OCI-LY3 (cell line): ENCODE data around the gene PARD3.

Source experiments
- H2AFZ ChIP-seq: fragments of 200-600, 300-600 bp; shearing (Covaris generic); 2 replicates; pipeline ENCODE4 v1.6.0; 2014; ENCODE audit warnings: antibody characterized with exemption, low read depth, low read length
- H3K27ac ChIP-seq: fragments of 200-600, 300-600 bp; sonication (generic); 2 replicates; pipeline ENCODE4 v1.5.1; 2014; ENCODE audit warnings: mild to moderate bottlenecking, low read length, moderate library complexity, mixed read lengths
- H3K27me3 ChIP-seq: fragments of 200-600, 300-600 bp; sonication (generic); 2 replicates; pipeline ENCODE4 v1.6.1; 2014; ENCODE audit warnings: low read depth, low read length, mixed read lengths
- H3K36me3 ChIP-seq: fragments of 200-600, 300-600 bp; sonication (generic); replicated peaks from 2 replicates; pipeline ENCODE3; 2014; ENCODE audit warnings: low read depth, low read length, mixed read lengths
- H3K4me1 ChIP-seq: fragments of 300-600, 200-600 bp; sonication (generic); 2 replicates; pipeline ENCODE4 v1.6.1; 2014; ENCODE audit warnings: low read length, mixed read lengths
- H3K4me2 ChIP-seq: fragments of 200-600, 300-600 bp; sonication (generic); 2 replicates; pipeline ENCODE4 v1.6.1; 2014; ENCODE audit warnings: low read length, mixed read lengths
- H3K4me3 ChIP-seq: fragments of 300-600, 200-600 bp; sonication (generic); 2 replicates; pipeline ENCODE4 v1.5.1; 2014; ENCODE audit warnings: antibody characterized with exemption, mild to moderate bottlenecking, low read length, moderate library complexity
- H3K79me2 ChIP-seq: fragments of 300-600, 200-600 bp; shearing (Covaris generic); 2 replicates; pipeline ENCODE4 v1.6.1; 2014; ENCODE audit warnings: mild to moderate bottlenecking, low read length, mixed read lengths
- H3K9ac ChIP-seq: fragments of 300-600, 200-600 bp; shearing (Covaris generic); 2 replicates; pipeline ENCODE4 v1.6.0; 2014; ENCODE audit warnings: mild to moderate bottlenecking, low read length, moderate library complexity
- H3K9me3 ChIP-seq: fragments of 200-600, 300-600 bp; shearing (Covaris generic); 2 replicates; pipeline ENCODE4 v1.6.1; 2014; ENCODE audit warnings: low read length, mixed read lengths; ENCODE audit not compliant: insufficient read depth
- H4K20me1 ChIP-seq: fragments of 200-600, 300-600 bp; sonication (generic); 2 replicates; pipeline ENCODE4 v1.6.1; 2016; ENCODE audit warnings: low read length, mixed read lengths; ENCODE audit not compliant: insufficient read depth
- CTCF ChIP-seq: fragments of 200-600, 300-600 bp; sonication (generic); IDR thresholded peaks from 2 replicates; pipeline ENCODE4 v1.5.1; 2014; ENCODE audit warnings: antibody characterized with exemption, low read length, low read depth
- EZH2phosphoT487 ChIP-seq: fragments of 200-600 bp; shearing (Covaris generic); IDR thresholded peaks from 2 replicates; pipeline ENCODE4 v1.6.1; 2018; ENCODE audit warnings: antibody characterized with exemption, mixed run types, low read depth

Gene PARD3

GRCh38 chr10:34677132-34677531 lies 138.0 kb downstream of the PARD3 start:
- H4K20me1 ChIP-seq: no peaks in the 10 kb centered on the region
- H3K27ac ChIP-seq: no peak overlapping the region
- no peaks in the 10 kb centered on the region for H3K27me3 ChIP-seq
- H3K79me2 ChIP-seq: no peaks in the 10 kb centered on the region
- H3K4me3 ChIP-seq: no peak overlapping the region
- no peak overlapping the region for H3K4me2 ChIP-seq
- no peaks in the 10 kb centered on the region for H3K9me3 ChIP-seq
- no peak overlapping the region for H3K9ac ChIP-seq
- no peak for TF ChIP-seq EZH2phosphoT487
- H3K36me3 ChIP-seq: no peaks in the 10 kb centered on the region
- no peak overlapping the region for H2AFZ ChIP-seq
- H3K4me1 ChIP-seq: no peaks in the 10 kb centered on the region

DNA sequence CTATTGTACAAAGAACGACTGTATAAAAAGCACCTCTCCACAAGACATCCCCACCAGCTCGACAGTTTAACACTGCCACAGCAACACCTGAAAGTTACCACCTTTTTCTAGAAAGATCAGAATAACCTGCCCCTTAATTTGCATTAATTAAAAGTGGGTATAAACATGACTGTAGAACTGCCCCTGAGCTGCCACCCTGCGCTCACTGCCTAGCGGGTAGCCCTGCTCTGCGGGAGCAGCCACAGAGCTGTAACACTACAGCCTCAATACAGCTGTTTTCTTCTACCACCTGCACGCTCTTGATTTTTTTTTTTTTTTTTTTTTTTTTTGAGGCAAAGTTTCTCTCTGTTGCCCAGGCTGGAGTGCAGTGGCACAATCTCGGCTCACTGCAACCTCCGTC lies 140.9 kb downstream of the PARD3 start:
- Histone ChIP-seq H3K36me3 (no peaks in the 10 kb centered on the region), H3K79me2 (no peaks in the 10 kb centered on the region)

DNA sequence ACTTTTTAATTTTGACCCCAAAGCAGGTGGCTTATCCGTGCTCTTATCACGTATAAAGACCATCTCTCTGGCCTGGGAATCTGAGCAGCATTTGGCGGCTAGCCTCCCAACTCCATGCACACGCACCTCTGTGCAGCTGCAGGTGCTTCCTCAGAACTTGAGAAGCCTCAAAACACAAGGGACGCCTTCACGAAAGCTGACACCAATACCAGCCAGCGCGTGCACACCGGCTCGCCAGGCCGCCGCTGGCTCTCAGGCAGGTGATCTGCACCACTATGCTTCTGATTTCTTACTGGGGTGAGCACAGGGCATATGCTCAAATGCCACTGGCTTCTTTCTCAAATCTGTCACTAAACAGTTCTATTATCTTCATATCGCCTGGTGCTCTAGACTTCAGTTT lies 145.0 kb downstream of the PARD3 start:
- Histone ChIP-seq H3K79me2 (no peaks in the 10 kb centered on the region), H3K4me3 (no peak overlapping the region), H3K27me3 (no peaks in the 10 kb centered on the region), H3K27ac (no peak overlapping the region), H3K9ac (no peak overlapping the region), H4K20me1 (no peaks in the 10 kb centered on the region), H3K4me1 (no peaks in the 10 kb centered on the region; the same call in 1 of the 2 replicates), H2AFZ (no peak overlapping the region), H3K36me3 (no peaks in the 10 kb centered on the region), H3K9me3 (no peaks in the 10 kb centered on the region), H3K4me2 (no peak overlapping the region)
- TF ChIP-seq EZH2phosphoT487: no peak
- TF ChIP-seq CTCF: no peak

More for the DNA sequence above, 140.9 kb downstream of the PARD3 start:
- no peak overlapping the region for H3K4me2 ChIP-seq
- H3K4me1 ChIP-seq: no peaks in the 10 kb centered on the region
- no peaks in the 10 kb centered on the region for H3K27me3 ChIP-seq
- H3K9ac ChIP-seq: no peak overlapping the region
- TF ChIP-seq EZH2phosphoT487: no peak
- no peak for TF ChIP-seq CTCF
- H3K4me3 ChIP-seq: no peak overlapping the region
- H2AFZ ChIP-seq: no peak overlapping the region
- no peak overlapping the region for H3K27ac ChIP-seq
- H3K9me3 ChIP-seq: no peaks in the 10 kb centered on the region
- no peaks in the 10 kb centered on the region for H4K20me1 ChIP-seq

DNA sequence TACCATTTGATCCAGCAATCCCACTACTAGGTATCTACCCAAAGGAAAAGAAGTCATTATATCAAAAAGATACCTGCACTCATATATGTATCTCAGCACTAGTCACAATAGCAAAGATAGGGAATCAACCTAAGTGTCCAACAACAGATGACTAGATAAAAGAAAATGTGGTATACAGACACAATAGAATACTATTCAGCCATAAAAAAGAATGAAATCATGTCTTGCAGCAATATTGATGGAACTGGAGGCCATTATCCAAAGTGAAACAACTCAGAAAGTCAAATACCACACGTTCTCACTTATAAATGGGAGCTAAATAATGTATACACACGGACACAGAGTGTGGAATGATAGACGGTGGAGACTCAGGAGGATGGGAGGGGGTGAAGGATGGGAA lies 146.0 kb downstream of the PARD3 start:
- Histone ChIP-seq H3K9me3 (no peaks in the 10 kb centered on the region), H3K4me3 (no peak overlapping the region), H3K4me2 (no peak overlapping the region), H3K79me2 (no peaks in the 10 kb centered on the region), H3K27ac (no peak overlapping the region), H3K4me1 (no peaks in the 10 kb centered on the region; the same call in 1 of the 2 replicates), H3K36me3 (no peaks in the 10 kb centered on the region), H3K9ac (no peak overlapping the region), H2AFZ (no peak overlapping the region), H3K27me3 (no peaks in the 10 kb centered on the region), H4K20me1 (no peaks in the 10 kb centered on the region)
- TF ChIP-seq EZH2phosphoT487 (no peak), CTCF (no peak)

GRCh38 chr10:34667177-34667576 lies 147.9 kb downstream of the PARD3 start:
- Histone ChIP-seq H3K4me3 (no peak overlapping the region), H3K9me3 (no peaks in the 10 kb centered on the region)
- TF ChIP-seq EZH2phosphoT487: no peak
- no peak for TF ChIP-seq CTCF

More at GRCh38 chr10:34667177-34667576, 147.9 kb downstream of the PARD3 start:
- Histone ChIP-seq H4K20me1 (no peaks in the 10 kb centered on the region), H3K9ac (no peak overlapping the region), H3K27me3 (no peaks in the 10 kb centered on the region), H3K4me2 (no peak overlapping the region), H3K79me2 (no peaks in the 10 kb centered on the region), H3K4me1 (no peaks in the 10 kb centered on the region; the same call in 1 of the 2 replicates), H3K36me3 (no peaks in the 10 kb centered on the region), H3K27ac (no peak overlapping the region), H2AFZ (no peak overlapping the region)
